ENCODE results near the gene ARSB. TPM values are rescaled to one million over a fixed set of nuclear protein-coding genes. Genes with fewer than 3 reads are reported as not detected.

ARSB gene
- total RNA-seq, 1 donor = 32.7 TPM

DNA sequence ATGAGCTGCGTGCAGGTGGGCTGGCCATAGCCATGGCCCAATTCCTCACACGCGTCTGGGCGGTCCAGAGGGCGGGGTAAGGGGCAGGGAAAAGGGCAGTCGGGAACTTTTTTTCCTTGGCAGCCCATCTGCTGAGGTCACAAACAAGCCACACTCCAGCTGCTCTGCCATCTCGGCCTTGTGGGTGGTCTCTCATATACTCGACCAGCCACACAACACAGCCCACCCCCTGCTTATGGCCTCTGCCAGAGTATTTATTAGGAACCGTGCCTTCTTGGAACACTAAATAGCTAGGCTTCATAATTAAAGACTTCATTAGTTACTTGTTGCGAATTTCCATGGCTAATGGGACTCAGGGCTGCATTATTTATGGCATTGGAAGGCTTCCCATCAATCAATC, 238.1 kb downstream of the ARSB start:
- DNase-seq (ENCODE audit: low read depth) = no peak
- TF ChIP-seq, protein P1, sequence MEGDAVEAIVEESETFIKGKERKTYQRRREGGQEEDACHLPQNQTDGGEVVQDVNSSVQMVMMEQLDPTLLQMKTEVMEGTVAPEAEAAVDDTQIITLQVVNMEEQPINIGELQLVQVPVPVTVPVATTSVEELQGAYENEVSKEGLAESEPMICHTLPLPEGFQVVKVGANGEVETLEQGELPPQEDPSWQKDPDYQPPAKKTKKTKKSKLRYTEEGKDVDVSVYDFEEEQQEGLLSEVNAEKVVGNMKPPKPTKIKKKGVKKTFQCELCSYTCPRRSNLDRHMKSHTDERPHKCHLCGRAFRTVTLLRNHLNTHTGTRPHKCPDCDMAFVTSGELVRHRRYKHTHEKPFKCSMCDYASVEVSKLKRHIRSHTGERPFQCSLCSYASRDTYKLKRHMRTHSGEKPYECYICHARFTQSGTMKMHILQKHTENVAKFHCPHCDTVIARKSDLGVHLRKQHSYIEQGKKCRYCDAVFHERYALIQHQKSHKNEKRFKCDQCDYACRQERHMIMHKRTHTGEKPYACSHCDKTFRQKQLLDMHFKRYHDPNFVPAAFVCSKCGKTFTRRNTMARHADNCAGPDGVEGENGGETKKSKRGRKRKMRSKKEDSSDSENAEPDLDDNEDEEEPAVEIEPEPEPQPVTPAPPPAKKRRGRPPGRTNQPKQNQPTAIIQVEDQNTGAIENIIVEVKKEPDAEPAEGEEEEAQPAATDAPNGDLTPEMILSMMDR (IDR thresholded peaks at IDR 0.05; ENCODE audit: insufficient read depth, low read length) = no peak
- no peak overlapping the region for H3K4me3 ChIP-seq (ENCODE audit: low read depth, low read length)

DNA sequence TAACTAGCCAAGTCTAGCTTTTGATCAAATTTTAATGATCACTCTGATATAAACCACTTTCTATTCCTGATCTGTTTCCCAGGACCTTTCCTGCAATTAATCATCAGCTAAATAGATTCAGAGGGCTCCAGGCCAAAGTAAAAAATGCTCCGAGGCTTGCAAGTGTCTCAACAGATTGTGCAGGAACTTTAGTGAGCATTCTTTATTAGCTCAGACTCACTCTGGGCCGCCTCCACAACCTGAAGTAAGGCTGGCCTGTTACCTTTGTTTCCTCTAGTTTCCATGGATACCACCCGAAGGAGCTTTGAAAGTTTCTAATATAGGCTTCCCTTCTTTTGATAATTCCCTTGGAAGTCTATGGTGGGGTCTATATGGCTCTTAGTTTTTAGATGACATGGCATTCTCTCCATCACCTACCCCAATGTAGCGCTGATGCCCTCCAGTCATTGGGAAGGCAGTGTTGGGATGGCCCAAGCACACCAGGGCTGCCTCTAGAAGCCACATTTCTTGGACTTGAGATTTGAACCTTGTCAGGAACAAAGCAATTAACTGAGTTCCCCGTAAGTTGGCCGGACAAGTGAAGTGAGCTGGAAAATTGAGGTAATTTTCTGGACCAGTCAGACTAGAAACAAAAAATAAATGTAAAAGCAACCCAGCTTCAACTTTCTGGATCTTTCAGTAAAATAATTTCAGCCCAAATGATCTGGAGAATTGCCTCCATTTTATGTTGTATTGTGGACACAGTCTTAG, 238.9 kb downstream of the ARSB start:
- TF ChIP-seq, protein P1 (IDR thresholded peaks at IDR 0.05; ENCODE audit: insufficient read depth, low read length) = no peak
- no peak overlapping the region for H3K4me3 ChIP-seq (ENCODE audit: low read depth, low read length)
- DNase-seq (ENCODE audit: low read depth) = peak; percentile 37

DNA sequence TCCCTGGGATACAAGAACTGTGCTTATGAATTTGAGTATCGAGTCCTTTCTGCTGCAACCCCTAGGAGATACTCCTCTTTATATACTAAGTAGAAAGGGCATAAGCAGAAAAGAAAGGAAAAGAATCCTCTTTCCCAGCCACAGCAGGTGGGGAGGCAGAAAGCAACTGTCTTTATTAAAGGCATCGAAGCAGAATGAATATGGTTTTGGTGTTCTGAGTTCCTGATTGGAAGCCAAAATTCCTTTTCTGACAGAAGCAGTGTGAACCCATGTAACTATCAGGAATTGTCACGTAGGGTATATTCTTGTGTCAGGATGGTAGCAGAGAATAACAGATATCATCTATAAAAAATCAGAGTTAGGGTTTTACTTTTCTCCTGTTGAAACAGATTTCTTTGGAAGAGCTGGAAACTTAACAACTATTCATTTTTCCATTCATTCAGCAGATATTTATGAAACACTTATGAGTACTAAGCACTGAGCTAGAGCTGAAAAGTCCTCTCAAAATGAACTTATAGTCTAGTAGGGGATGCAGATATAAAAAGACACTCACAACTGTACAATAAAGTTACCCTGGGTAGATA, 240.1 kb downstream of the ARSB start:
- no peak for DNase-seq (ENCODE audit: low read depth)
- H3K4me3 ChIP-seq (ENCODE audit: low read depth, low read length) = no peak overlapping the region
- TF ChIP-seq, protein P1 (IDR thresholded peaks at IDR 0.05; ENCODE audit: insufficient read depth, low read length) = no peak

DNA sequence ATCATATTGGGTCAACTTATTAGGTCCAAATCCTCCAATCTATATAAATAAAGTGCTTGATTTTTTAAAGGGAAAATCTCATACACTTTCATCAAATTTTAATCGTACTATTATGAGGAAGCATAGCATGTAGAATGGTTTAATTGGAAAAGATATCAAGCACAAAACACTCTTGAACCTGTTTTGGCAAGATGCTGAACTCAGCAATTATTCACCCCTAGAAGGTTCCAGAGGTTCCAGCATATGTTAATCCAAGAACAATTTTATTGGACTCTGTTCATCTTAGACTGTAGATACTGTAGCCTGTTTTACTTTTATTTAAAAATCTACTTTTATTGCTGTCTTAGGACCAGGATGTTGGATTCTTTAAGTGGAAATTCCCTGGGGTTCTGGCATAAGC, 244.1 kb downstream of the ARSB start:
- TF ChIP-seq, protein P1 (IDR thresholded peaks at IDR 0.05; ENCODE audit: insufficient read depth, low read length) = no peak
- H3K4me3 ChIP-seq (ENCODE audit: low read depth, low read length) = no peak overlapping the region
- DNase-seq (ENCODE audit: low read depth) = no peak

DNA sequence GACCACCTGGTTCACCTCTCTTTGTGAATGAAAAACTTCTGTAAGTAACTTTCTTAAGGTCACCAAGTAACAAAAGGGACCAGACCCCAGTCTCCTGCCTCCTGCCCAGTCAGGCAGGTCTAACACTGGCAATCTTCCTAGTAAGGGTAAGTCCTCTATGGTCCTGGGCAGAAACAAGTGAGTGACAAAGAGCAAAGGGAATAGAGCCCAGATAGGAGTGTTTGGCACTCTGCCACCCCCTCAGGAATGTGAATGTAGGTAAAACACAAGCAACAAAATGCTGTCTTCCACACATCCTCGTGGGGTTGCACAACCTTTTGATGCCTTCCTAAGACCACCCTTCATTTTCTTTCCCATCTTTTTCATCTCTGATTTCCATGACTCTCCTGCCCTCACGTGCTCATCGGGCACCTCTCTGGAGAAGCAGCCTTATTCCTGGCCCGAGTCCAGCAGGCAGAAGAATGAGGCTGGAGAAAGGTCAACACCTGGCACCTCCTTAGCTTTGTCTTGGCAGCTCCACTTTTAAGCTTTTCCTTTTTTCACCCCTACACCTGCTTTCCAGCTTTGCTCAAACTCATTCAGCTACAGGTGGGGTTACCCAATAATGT, 246.3 kb downstream of the ARSB start:
- no peak overlapping the region for H3K4me3 ChIP-seq (ENCODE audit: low read depth, low read length)
- TF ChIP-seq, protein P1 (IDR thresholded peaks at IDR 0.05; ENCODE audit: insufficient read depth, low read length) = no peak
- no peak for DNase-seq (ENCODE audit: low read depth)

DNA sequence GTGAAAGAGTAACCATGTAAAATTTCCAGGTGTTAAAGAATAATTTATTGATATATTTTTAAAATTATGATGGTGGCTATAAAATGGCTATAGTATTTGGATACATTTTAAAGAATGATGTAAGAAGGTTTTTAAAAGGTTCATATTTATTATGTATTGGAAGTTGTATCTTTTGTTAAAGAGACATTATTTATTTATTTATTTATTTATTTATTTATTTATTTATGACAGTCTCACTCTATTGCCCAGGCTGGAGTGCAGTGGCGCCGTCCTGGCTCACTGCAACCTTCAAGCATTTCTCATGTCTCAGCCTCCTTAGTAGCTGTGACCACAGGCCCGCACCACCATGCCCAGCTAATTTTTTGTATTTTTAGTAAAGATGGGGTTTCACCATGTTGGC, 247.0 kb downstream of the ARSB start:
- H3K4me3 ChIP-seq (ENCODE audit: low read depth, low read length) = no peak overlapping the region
- DNase-seq (ENCODE audit: low read depth) = no peak
- TF ChIP-seq, protein P1 (IDR thresholded peaks at IDR 0.05; ENCODE audit: insufficient read depth, low read length) = no peak
